ENCODE data around the gene METTL15.
A peak's percentile ranks its signal among the peaks of the same experiment; 100 is the strongest.
"Not testable (repeated sequence)": the region's sequence is repeated elsewhere in the genome, so short reads cannot be mapped to it uniquely, and the experiment has no call there.

The METTL15 gene

DNA sequence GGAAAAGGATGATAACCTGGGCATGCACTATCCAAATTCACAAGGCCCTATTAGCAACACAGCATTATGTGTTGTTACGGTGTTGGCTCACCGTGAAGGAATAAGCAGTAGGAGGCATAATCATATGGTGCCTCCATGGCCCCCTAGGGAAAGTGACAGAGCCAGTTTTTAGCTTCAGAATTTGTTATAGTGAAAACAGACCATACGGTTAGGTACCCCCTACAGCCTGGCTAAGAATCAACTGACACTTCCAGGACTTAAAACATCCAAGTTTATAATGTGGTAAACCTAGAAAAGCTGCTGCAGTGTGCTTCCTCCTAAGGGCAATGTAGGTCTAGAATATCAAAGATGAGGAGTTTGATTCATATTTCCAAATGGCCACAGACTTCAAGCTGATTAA lies 30.7 kb upstream of the METTL15 start:
- Histone ChIP-seq H4K20me1 (ENCODE audit: insufficient read depth, low read length) (no peaks in the 10 kb centered on the region), H3K9ac (ENCODE audit: low read length) (no peak overlapping the region), H3K4me1 (ENCODE audit: insufficient read depth, low read length, severe bottlenecking) (no peaks in the 10 kb centered on the region), H3K9me2 (ENCODE audit: low read depth, low read length) (no peaks in the 10 kb centered on the region), H3K4me2 (ENCODE audit: low read length) (no peak overlapping the region), H3K9me3 (ENCODE audit: low read length) (no peaks in the 10 kb centered on the region), H3K79me2 (ENCODE audit: insufficient read depth, low read length) (no peaks in the 10 kb centered on the region), H3K27me3 (ENCODE audit: insufficient read depth, low read length) (no peaks in the 10 kb centered on the region), H2AFZ (ENCODE audit: low read length) (no peak overlapping the region), H3K36me3 (ENCODE audit: insufficient read depth, low read length) (peaks cover 92% of the 10 kb centered on the region), H3K27ac (ENCODE audit: low read depth, low read length, poor library complexity, severe bottlenecking) (no peak overlapping the region), H3K4me3 (ENCODE audit: low read depth, low read length, poor library complexity, severe bottlenecking) (no peak overlapping the region), H3F3A (ENCODE audit: insufficient read depth, low read length) (no peaks in the 10 kb centered on the region)
- TF ChIP-seq, protein P1, sequence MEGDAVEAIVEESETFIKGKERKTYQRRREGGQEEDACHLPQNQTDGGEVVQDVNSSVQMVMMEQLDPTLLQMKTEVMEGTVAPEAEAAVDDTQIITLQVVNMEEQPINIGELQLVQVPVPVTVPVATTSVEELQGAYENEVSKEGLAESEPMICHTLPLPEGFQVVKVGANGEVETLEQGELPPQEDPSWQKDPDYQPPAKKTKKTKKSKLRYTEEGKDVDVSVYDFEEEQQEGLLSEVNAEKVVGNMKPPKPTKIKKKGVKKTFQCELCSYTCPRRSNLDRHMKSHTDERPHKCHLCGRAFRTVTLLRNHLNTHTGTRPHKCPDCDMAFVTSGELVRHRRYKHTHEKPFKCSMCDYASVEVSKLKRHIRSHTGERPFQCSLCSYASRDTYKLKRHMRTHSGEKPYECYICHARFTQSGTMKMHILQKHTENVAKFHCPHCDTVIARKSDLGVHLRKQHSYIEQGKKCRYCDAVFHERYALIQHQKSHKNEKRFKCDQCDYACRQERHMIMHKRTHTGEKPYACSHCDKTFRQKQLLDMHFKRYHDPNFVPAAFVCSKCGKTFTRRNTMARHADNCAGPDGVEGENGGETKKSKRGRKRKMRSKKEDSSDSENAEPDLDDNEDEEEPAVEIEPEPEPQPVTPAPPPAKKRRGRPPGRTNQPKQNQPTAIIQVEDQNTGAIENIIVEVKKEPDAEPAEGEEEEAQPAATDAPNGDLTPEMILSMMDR (IDR thresholded peaks at IDR 0.05; ENCODE audit: low read length) = no peak
- no peak for TF ChIP-seq EZH2 (IDR thresholded peaks at IDR 0.05; ENCODE audit: borderline replicate concordance, low read length)

DNA sequence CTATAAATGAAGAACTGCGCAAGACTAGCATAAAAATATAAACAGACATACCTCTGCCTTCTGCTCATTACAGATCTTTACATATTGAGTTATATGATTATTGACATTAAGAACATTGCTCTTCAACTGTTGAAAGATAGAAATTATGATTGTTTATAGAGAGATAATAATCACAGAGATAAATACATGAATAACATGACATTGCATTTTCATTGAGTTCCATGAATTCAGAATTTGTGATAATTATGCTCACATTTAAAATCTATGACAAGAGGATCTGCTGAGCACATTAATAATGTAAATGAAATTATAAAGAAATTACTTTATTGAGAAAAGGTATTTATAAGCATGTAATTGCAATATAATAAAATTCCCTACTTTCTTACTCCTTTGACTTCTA lies 25.1 kb upstream of the METTL15 start:
- H3F3A ChIP-seq (ENCODE audit: insufficient read depth, low read length) = no peaks in the 10 kb centered on the region
- TF ChIP-seq, protein P1 (IDR thresholded peaks at IDR 0.05; ENCODE audit: low read length) = no peak
- no peak for TF ChIP-seq EZH2 (IDR thresholded peaks at IDR 0.05; ENCODE audit: borderline replicate concordance, low read length)
- peaks cover 23% of the 10 kb centered on the region for H3K4me1 ChIP-seq (ENCODE audit: insufficient read depth, low read length, severe bottlenecking)
- no peak overlapping the region for H3K4me3 ChIP-seq (ENCODE audit: low read depth, low read length, poor library complexity, severe bottlenecking)
- no peaks in the 10 kb centered on the region for H3K27me3 ChIP-seq (ENCODE audit: insufficient read depth, low read length)
- H3K79me2 ChIP-seq (ENCODE audit: insufficient read depth, low read length) = no peaks in the 10 kb centered on the region
- H3K9me3 ChIP-seq (ENCODE audit: low read length) = no peaks in the 10 kb centered on the region
- no peak overlapping the region for H2AFZ ChIP-seq (ENCODE audit: low read length)
- H3K9me2 ChIP-seq (ENCODE audit: low read depth, low read length) = no peaks in the 10 kb centered on the region
- H3K9ac ChIP-seq (ENCODE audit: low read length) = no peak overlapping the region
- H3K4me2 ChIP-seq (ENCODE audit: low read length) = no peak overlapping the region
- H3K27ac ChIP-seq (ENCODE audit: low read depth, low read length, poor library complexity, severe bottlenecking) = no peak overlapping the region
- H3K36me3 ChIP-seq (ENCODE audit: insufficient read depth, low read length) = peaks cover 71% of the 10 kb centered on the region
- H4K20me1 ChIP-seq (ENCODE audit: insufficient read depth, low read length) = no peaks in the 10 kb centered on the region

DNA sequence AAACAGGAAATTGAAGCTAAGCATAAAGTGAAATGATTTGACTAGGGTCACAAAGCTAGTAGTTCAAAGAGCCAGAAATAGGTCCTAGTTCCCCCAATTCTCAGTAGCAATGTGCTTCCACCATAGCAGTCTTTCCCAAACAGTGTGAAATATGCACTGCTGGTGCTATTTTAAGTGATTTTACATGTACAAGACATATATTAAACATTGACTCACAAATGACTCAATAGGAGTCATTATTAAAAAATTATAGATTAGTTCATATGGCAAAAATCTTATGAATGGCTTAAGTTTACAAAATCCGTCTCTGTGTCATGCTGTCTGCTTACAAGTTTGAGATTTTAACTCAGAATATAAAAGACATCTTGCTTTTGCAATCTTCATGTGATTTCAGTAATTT lies 21.6 kb upstream of the METTL15 start:
- no peaks in the 10 kb centered on the region for H3K9me3 ChIP-seq (ENCODE audit: low read length)
- H3K4me1 ChIP-seq (ENCODE audit: insufficient read depth, low read length, severe bottlenecking) = peaks cover 23% of the 10 kb centered on the region
- no peaks in the 10 kb centered on the region for H3K9me2 ChIP-seq (ENCODE audit: low read depth, low read length)
- H3K9ac ChIP-seq (ENCODE audit: low read length) = no peak overlapping the region
- H3K4me3 ChIP-seq (ENCODE audit: low read depth, low read length, poor library complexity, severe bottlenecking) = no peak overlapping the region
- H3K27ac ChIP-seq (ENCODE audit: low read depth, low read length, poor library complexity, severe bottlenecking) = peak overlapping the region; percentile 20
- no peak overlapping the region for H2AFZ ChIP-seq (ENCODE audit: low read length)
- no peaks in the 10 kb centered on the region for H3F3A ChIP-seq (ENCODE audit: insufficient read depth, low read length)
- H3K79me2 ChIP-seq (ENCODE audit: insufficient read depth, low read length) = no peaks in the 10 kb centered on the region
- TF ChIP-seq, protein P1 (IDR thresholded peaks at IDR 0.05; ENCODE audit: low read length) = no peak
- no peak for TF ChIP-seq EZH2 (IDR thresholded peaks at IDR 0.05; ENCODE audit: borderline replicate concordance, low read length)
- H3K36me3 ChIP-seq (ENCODE audit: insufficient read depth, low read length) = peaks cover 66% of the 10 kb centered on the region
- no peaks in the 10 kb centered on the region for H4K20me1 ChIP-seq (ENCODE audit: insufficient read depth, low read length)
- no peaks in the 10 kb centered on the region for H3K27me3 ChIP-seq (ENCODE audit: insufficient read depth, low read length)
- H3K4me2 ChIP-seq (ENCODE audit: low read length) = no peak overlapping the region; the same call in 1 of the 2 replicates

DNA sequence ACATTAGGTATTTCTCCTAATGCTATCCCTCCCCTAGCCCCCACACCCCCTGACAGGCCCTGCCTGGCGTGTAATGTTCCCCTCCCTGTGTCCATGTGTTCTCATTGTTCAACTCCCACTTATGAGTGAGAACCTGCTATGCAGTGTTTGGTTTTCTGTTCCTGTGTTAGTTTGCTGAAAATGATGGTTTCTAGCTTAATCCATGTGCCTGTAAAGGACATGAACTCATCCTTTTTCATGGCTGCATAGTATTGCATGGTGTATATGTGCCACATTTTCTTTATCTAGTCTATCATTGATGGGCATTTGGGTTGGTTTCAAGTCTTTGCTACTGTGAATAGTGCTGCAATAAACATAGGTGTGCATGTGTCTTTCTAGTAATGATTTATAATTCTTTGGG lies 21.0 kb upstream of the METTL15 start:
- H2AFZ ChIP-seq (ENCODE audit: low read length); H4K20me1 ChIP-seq (ENCODE audit: insufficient read depth, low read length); H3K9me2 ChIP-seq (ENCODE audit: low read depth, low read length); H3K4me2 ChIP-seq (ENCODE audit: low read length); H3K4me3 ChIP-seq (ENCODE audit: low read depth, low read length, poor library complexity, severe bottlenecking); H3K27ac ChIP-seq (ENCODE audit: low read depth, low read length, poor library complexity, severe bottlenecking); H3F3A ChIP-seq (ENCODE audit: insufficient read depth, low read length); H3K27me3 ChIP-seq (ENCODE audit: insufficient read depth, low read length); H3K79me2 ChIP-seq (ENCODE audit: insufficient read depth, low read length); H3K9me3 ChIP-seq (ENCODE audit: low read length); H3K9ac ChIP-seq (ENCODE audit: low read length): not testable (repeated sequence)
- H3K36me3 ChIP-seq (ENCODE audit: insufficient read depth, low read length) = peaks cover 60% of the 10 kb centered on the region
- H3K4me1 ChIP-seq (ENCODE audit: insufficient read depth, low read length, severe bottlenecking) = peaks cover 23% of the 10 kb centered on the region

DNA sequence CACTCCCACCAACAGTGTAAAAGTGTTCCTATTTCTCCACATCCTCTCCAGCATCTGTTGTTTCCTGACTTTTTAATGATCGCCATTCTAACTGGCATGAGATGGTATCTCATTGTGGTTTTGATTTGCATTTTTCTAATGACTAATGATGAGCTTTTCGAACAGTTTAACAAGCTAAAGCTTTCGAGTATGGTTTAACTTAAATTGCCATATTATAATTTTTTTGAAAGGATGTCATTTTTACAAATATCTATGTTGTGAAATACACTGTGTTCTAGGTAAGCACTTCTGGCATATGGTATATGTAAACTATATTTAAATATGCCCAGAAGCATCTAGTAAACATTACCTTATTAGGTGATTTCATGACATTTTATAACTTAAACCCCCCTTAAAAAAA lies 20.5 kb upstream of the METTL15 start:
- not testable (repeated sequence) for H3K9me2 ChIP-seq (ENCODE audit: low read depth, low read length); H3K4me2 ChIP-seq (ENCODE audit: low read length); H3K27me3 ChIP-seq (ENCODE audit: insufficient read depth, low read length); H3K27ac ChIP-seq (ENCODE audit: low read depth, low read length, poor library complexity, severe bottlenecking); H3K9ac ChIP-seq (ENCODE audit: low read length); H3K79me2 ChIP-seq (ENCODE audit: insufficient read depth, low read length); H3F3A ChIP-seq (ENCODE audit: insufficient read depth, low read length); H2AFZ ChIP-seq (ENCODE audit: low read length); H3K4me3 ChIP-seq (ENCODE audit: low read depth, low read length, poor library complexity, severe bottlenecking); H3K9me3 ChIP-seq (ENCODE audit: low read length); H4K20me1 ChIP-seq (ENCODE audit: insufficient read depth, low read length)
- Histone ChIP-seq H3K4me1 (ENCODE audit: insufficient read depth, low read length, severe bottlenecking) (peaks cover 23% of the 10 kb centered on the region), H3K36me3 (ENCODE audit: insufficient read depth, low read length) (peaks cover 57% of the 10 kb centered on the region)

All from OCI-LY1 (cell line).